GM12878 (cell line): ENCODE measurements around the gene SMAD1. TPM values are rescaled to one million over a fixed set of nuclear protein-coding genes. Genes with fewer than 3 reads are reported as not detected.

Experiments used
- ATAC-seq: fragments of 200-7000 bp; cut with Tn5 transposase; 3 replicates; pipeline ENCODE4 v1.9.1; 2020; ENCODE audit warnings: mild to moderate bottlenecking, moderate library complexity
- BruUV-seq: library from RNA; stranded (reverse); fragments of 400-500 nt; replicated peaks from 2 replicates; lab custom pipeline; 2021; lab: Mats Ljungman, UMichigan
- CTCF ChIA-PET: fragments of 300-600 bp; sonication (Branson Sonifier 250); formaldehyde crosslinking; extraction: SDS; loops from one replicate; lab custom pipeline; 2021; ENCODE audit warnings: inconsistent platforms; lab: Yijun Ruan, JAX
- POLR2A ChIA-PET: fragments of 350-600 bp; formaldehyde crosslinking; extraction: SDS; loops from one replicate; lab custom pipeline; 2021; ENCODE audit warnings: inconsistent platforms; lab: Charles Lee
- RAD21 ChIA-PET: fragments of 300-600 bp; sonication (Branson Sonifier 250); formaldehyde crosslinking; loops from one replicate; lab custom pipeline; 2023; ENCODE audit warnings: antibody characterized with exemption; ENCODE audit not compliant: unreplicated experiment; lab: Charles Lee
- SMC1A ChIA-PET: fragments of 300-600 bp; sonication (Branson Sonifier 250); formaldehyde crosslinking; loops from one replicate; lab custom pipeline; 2023; ENCODE audit not compliant: unreplicated experiment, uncharacterized antibody; lab: Charles Lee
- DNase-seq: peaks from one replicate; pipeline ENCODE4 v3.0.0-alpha.2; 2011; ENCODE audit warnings: low read depth, low spot score
- FAIRE-seq: peaks from 3 replicates; lab custom pipeline; 2011; peaks lifted over from hg19 to GRCh38; lab: Jason Lieb, UNC
- H2AFZ ChIP-seq: 2 replicates; pipeline ENCODE4 v1.6.0; 2011; ENCODE audit warnings: low read depth, low read length, control low read depth; ENCODE audit not compliant: control insufficient read depth
- H3K27ac ChIP-seq: 2 replicates; pipeline ENCODE4 v1.5.1; 2011; ENCODE audit warnings: control low read depth; ENCODE audit not compliant: control insufficient read depth, insufficient read depth
- H3K27me3 ChIP-seq, 2 experiments: replicated peaks in 1 of 2; 2 replicates each; pipeline versions ENCODE4 v1.6.0 to v1.6.1; 2011; ENCODE audit warnings: low read length in 1 of 2; ENCODE audit not compliant: control insufficient read depth in 2 of 2, insufficient read depth in 2 of 2
- H3K36me3 ChIP-seq, 2 experiments: 2 replicates each; pipeline ENCODE4 v1.5.1; 2011; ENCODE audit warnings: low read length in 1 of 2; ENCODE audit not compliant: control insufficient read depth in 2 of 2, insufficient read depth in 2 of 2
- H3K4me1 ChIP-seq: 2 replicates; pipeline ENCODE4 v1.6.1; 2011; ENCODE audit warnings: mild to moderate bottlenecking, low read length, moderate library complexity, mixed read lengths; ENCODE audit not compliant: control insufficient read depth, insufficient read depth
- H3K4me2 ChIP-seq: 2 replicates; pipeline ENCODE4 v1.6.0; 2011; ENCODE audit warnings: control low read depth; ENCODE audit not compliant: control insufficient read depth, insufficient read depth
- H3K4me3 ChIP-seq: fragments of 200-600 bp; sonication (generic); 2 replicates; pipeline ENCODE4 v1.5.1; 2016
- H3K79me2 ChIP-seq: 2 replicates; pipeline ENCODE4 v1.6.0; 2011; ENCODE audit warnings: low read length; ENCODE audit not compliant: control insufficient read depth, insufficient read depth
- H3K9ac ChIP-seq: 2 replicates; pipeline ENCODE4 v1.8.0; 2011; ENCODE audit warnings: low read length, control low read depth, mixed read lengths; ENCODE audit not compliant: control insufficient read depth, insufficient read depth
- H3K9me3 ChIP-seq: replicated peaks from 3 replicates; pipeline ENCODE4 v1.5.1; 2011; ENCODE audit warnings: mild to moderate bottlenecking, low read length; ENCODE audit not compliant: control insufficient read depth, insufficient read depth
- H4K20me1 ChIP-seq: 2 replicates; pipeline ENCODE4 v1.6.0; 2011; ENCODE audit not compliant: control insufficient read depth, insufficient read depth
- EZH2 ChIP-seq: IDR thresholded peaks from 2 replicates; pipeline ENCODE4 v1.6.1; 2012; ENCODE audit warnings: low read depth, mild to moderate bottlenecking, control low read depth, inconsistent platforms, low read length, borderline replicate concordance; ENCODE audit not compliant: control insufficient read depth
- FOXK2 ChIP-seq: fragments of 450-650 bp; IDR thresholded peaks from 2 replicates; pipeline ENCODE4 v1.6.1; 2017; ENCODE audit warnings: mild to moderate bottlenecking, moderate library complexity
- IRF4 ChIP-seq: IDR thresholded peaks from 2 replicates; pipeline ENCODE4 v1.6.1; 2011; ENCODE audit warnings: low read depth, low read length
- NBN ChIP-seq: fragments of 450-650 bp; IDR thresholded peaks from 2 replicates; pipeline ENCODE4 v1.6.1; 2016
- NFYA ChIP-seq: IDR thresholded peaks from 2 replicates; pipeline ENCODE4 v1.6.1; 2011; ENCODE audit warnings: low read depth, mild to moderate bottlenecking, low read length, improper control_type of control experiment, borderline replicate concordance
- RELA ChIP-seq: fragments of 450-650 bp; IDR thresholded peaks from 2 replicates; pipeline ENCODE4 v1.8.0; 2014; ENCODE audit warnings: borderline replicate concordance; ENCODE audit not compliant: partially characterized antibody
- RUNX3 ChIP-seq: IDR thresholded peaks from 2 replicates; pipeline ENCODE4 v1.6.1; 2012; ENCODE audit warnings: low read length, inconsistent platforms
- SIN3A ChIP-seq: IDR thresholded peaks from 2 replicates; pipeline ENCODE4 v1.6.1; 2012; ENCODE audit warnings: low read depth, low read length, improper control_type of control experiment
- SMC3 ChIP-seq: IDR thresholded peaks from 2 replicates; pipeline ENCODE4 v1.6.1; 2011; ENCODE audit warnings: low read length, improper control_type of control experiment, borderline replicate concordance
- STAT3 ChIP-seq: IDR thresholded peaks from 2 replicates; pipeline ENCODE4 v1.6.1; 2011; ENCODE audit warnings: low read depth, low read length, improper control_type of control experiment
- TCF12 ChIP-seq: IDR thresholded peaks from 2 replicates; pipeline ENCODE4 v1.6.1; 2011; ENCODE audit warnings: low read depth, mild to moderate bottlenecking, low read length
- ZBTB40 ChIP-seq: fragments of 450-650 bp; IDR thresholded peaks from 2 replicates; pipeline ENCODE4 v1.6.1; 2016; ENCODE audit warnings: mild to moderate bottlenecking, moderate library complexity, borderline replicate concordance
- ZNF24 ChIP-seq: fragments of 450-650 bp; IDR thresholded peaks from 2 replicates; pipeline ENCODE4 v1.6.1; 2017; ENCODE audit warnings: antibody characterized with exemption, mild to moderate bottlenecking
- WGBS: methylation state at CpG from one replicate; pipeline ENCODE4 v1.1.6; 2016; ENCODE audit warnings: low lambda C conversion rate; ENCODE audit not compliant: insufficient replicate concordance, insufficient coverage; ENCODE audit errors: missing lambda C conversion rate; 5-methylcytosine and 5-hydroxymethylcytosine counted together
- in situ Hi-C: fragments of 300-500 bp; cut with MboI; formaldehyde crosslinking; loops from 9 replicates; pipeline ENCODE4 v1.14.3; 2018; ENCODE audit warnings: mixed read lengths
- intact Hi-C: fragments of 100-400 bp; cut with micrococcal nuclease; formaldehyde crosslinking; loops from one replicate; pipeline ENCODE4 v1.14.2; 2022; ENCODE audit not compliant: unreplicated experiment
- polyA plus RNA-seq, 11 experiments: library from polyadenylated mRNA; depleted of rRNA in 4 of 11; unstranded in 6 of 11; stranded (reverse) in 5 of 11; fragments of >200 nt; fragmentation: Nextera tagmentation in 4 of 11; fragmentation: Illumina TruSeq in 1 of 11; extraction: Ambion mirVana in 4 of 11; extraction: Trizol in 1 of 11; gene quantifications; 1 replicate in 1 of 11; 2 replicates in 10 of 11; pipeline versions ENCODE4 v1.2.1 to v1.2.3, GENCODE V29; 2011 to 2016; ENCODE audit warnings: inconsistent platforms in 2 of 11, missing spikeins in 2 of 11, low read depth in 1 of 11
- total RNA-seq, 4 experiments: library from RNA; depleted of rRNA in 3 of 4; stranded (reverse); fragments of >200 nt in 3 of 4; fragmentation: Illumina TruSeq in 1 of 4; extraction: Trizol in 1 of 4; gene quantifications; 2 replicates each; pipeline versions ENCODE4 v1.2.1 to v1.2.3, GENCODE V29; 2013 to 2021

SMAD1 gene
- total and polyA plus RNA-seq, 10 of the 15 experiments (the other 5 are each of a cell fraction or from before 2014, with no cell fraction given), result 0.29 to 17.5 (median 13.6) TPM

GRCh38 chr4:145566768-145567167 lies 85.1 kb downstream of the SMAD1 start:
- ChIA-PET CTCF (no interaction called here), POLR2A (no interaction called here), SMC1A (interaction anchor here (1.0 kb wide), 1 partner anchor 14 kb away, joined by 3 read pairs; no protein-coding TSS in a partner anchor), RAD21 (no interaction called here)
- TF ChIP-seq NFYA, result no peak
- no peak for TF ChIP-seq SMC3
- no peak for TF ChIP-seq FOXK2
- TF ChIP-seq STAT3, result no peak
- no peak for TF ChIP-seq RELA
- TF ChIP-seq EZH2, result no peak
- no peak for TF ChIP-seq TCF12
- no peak for TF ChIP-seq ZNF24
- TF ChIP-seq NBN, result no peak
- TF ChIP-seq RUNX3, result no peak
- TF ChIP-seq ZBTB40, result no peak
- TF ChIP-seq SIN3A, result no peak
- no peak for TF ChIP-seq IRF4
- Histone ChIP-seq H3K27ac (no peak overlapping the region), H2AFZ (no peak overlapping the region), H3K79me2 (no peaks in the 10 kb centered on the region), H3K4me3 (no peak overlapping the region), H3K4me1 (no peaks in the 10 kb centered on the region; the same call in 1 of the 2 replicates), H3K9ac (no peak overlapping the region), H3K27me3 (no peaks in the 10 kb centered on the region), H3K36me3 (no peaks in the 10 kb centered on the region), H3K9me3 (no peaks in the 10 kb centered on the region; the same call in 1 of the 3 replicates), H4K20me1 (no peaks in the 10 kb centered on the region), H3K4me2 (no peak overlapping the region)
- no TSS peak for BruUV-seq
- ATAC-seq (no peak), DNase-seq (no peak), FAIRE-seq (no peak)
- intact Hi-C loops (no loop called here), in situ Hi-C loops (no loop called here)
- 52% methylated on average over 5 of the region's 5 CpGs for WGBS
